K562 (cell line): Measurements from ENCODE around the gene ARSI. TPM values are rescaled to one million over a fixed set of nuclear protein-coding genes. Genes with fewer than 3 reads are reported as not detected.
A peak's percentile ranks its signal among the peaks of the same experiment; 100 is the strongest.

Experiments
- ATAC-seq: fragments of 200-7000 bp; cut with Tn5 transposase; 3 replicates; pipeline ENCODE4 v1.9.1; 2020; ENCODE audit warnings: moderate library complexity
- BruUV-seq: library from RNA; stranded (reverse); fragments of 400-500 nt; replicated peaks from 2 replicates; lab custom pipeline; 2021; lab: Mats Ljungman, UMichigan
- CTCF ChIA-PET: fragments of 300-600 bp; formaldehyde crosslinking; extraction: SDS; loops from one replicate; lab custom pipeline; 2021; ENCODE audit warnings: low intra/inter-chr PET ratio; lab: Yijun Ruan, JAX
- POLR2A ChIA-PET: fragments of 300-600, 350-650 bp; sonication (Branson Sonifier 250); formaldehyde crosslinking; extraction: SDS; loops from one replicate; lab custom pipeline; 2021; ENCODE audit warnings: antibody characterized with exemption, inconsistent platforms; lab: Yijun Ruan, JAX
- DNase-seq, 4 experiments: peaks; one replicate each; pipeline versions ENCODE4 v3.0.0 to v3.0.0-alpha.2; 2011 to 2018; ENCODE audit warnings: low spot score in 3 of 4, mixed read lengths in 3 of 4; ENCODE audit errors: extremely low read depth in 1 of 4
- FAIRE-seq: peaks from 2 replicates; lab custom pipeline; 2011; peaks lifted over from hg19 to GRCh38; lab: Jason Lieb, UNC
- H2AFZ ChIP-seq: 2 replicates; pipeline ENCODE4 v1.6.0; 2011; ENCODE audit warnings: low read depth, low read length, control low read depth, inconsistent platforms
- H3K27ac ChIP-seq: fragments of 200-600 bp; 3 replicates; pipeline ENCODE4 v1.8.0; 2011; ENCODE audit warnings: low read depth, mild to moderate bottlenecking, control low read depth, inconsistent platforms, low read length, moderate library complexity, mixed read lengths; ENCODE audit errors: extremely low read depth
- H3K27me3 ChIP-seq, 2 experiments: fragments of 300-600 bp in 1 of 2; 2 replicates in 1 of 2; 3 replicates in 1 of 2; pipeline versions ENCODE4 v1.6.0 to v1.8.0; 2011; ENCODE audit warnings: inconsistent platforms in 2 of 2, low read length in 2 of 2, mild to moderate bottlenecking in 1 of 2, mixed read lengths in 1 of 2, moderate library complexity in 1 of 2; ENCODE audit not compliant: control insufficient read depth in 2 of 2, insufficient read depth in 2 of 2
- H3K36me3 ChIP-seq: fragments of 300-600 bp; 3 replicates; pipeline ENCODE4 v1.8.0; 2011; ENCODE audit warnings: mild to moderate bottlenecking, low read length, inconsistent platforms; ENCODE audit not compliant: control insufficient read depth, insufficient read depth
- H3K4me1 ChIP-seq, 2 experiments: fragments of 200-600 bp in 1 of 2; replicated peaks in 1 of 2; 2 replicates in 1 of 2; 3 replicates in 1 of 2; pipeline versions ENCODE4 v1.5.1 to v1.8.0; 2011; ENCODE audit warnings: inconsistent platforms in 2 of 2, low read length in 2 of 2, mild to moderate bottlenecking in 1 of 2, mixed read lengths in 1 of 2, moderate library complexity in 1 of 2; ENCODE audit not compliant: control insufficient read depth in 2 of 2, insufficient read depth in 2 of 2
- H3K4me2 ChIP-seq: 2 replicates; pipeline ENCODE4 v1.6.1; 2011; ENCODE audit warnings: low read length, control low read depth, inconsistent platforms, mixed read lengths; ENCODE audit not compliant: insufficient read depth
- H3K4me3 ChIP-seq: fragments of 200-600 bp; sonication (generic), shearing (Covaris generic); 2 replicates; pipeline ENCODE4 v1.5.1; 2016; ENCODE audit warnings: control low read depth, inconsistent platforms
- H3K79me2 ChIP-seq: fragments of 200-600 bp; 3 replicates; pipeline ENCODE4 v1.8.0; 2011; ENCODE audit warnings: low read length, inconsistent platforms; ENCODE audit not compliant: control insufficient read depth, insufficient read depth
- H3K9ac ChIP-seq, 2 experiments: 2 replicates each; pipeline versions ENCODE4 v1.6.0 to v1.6.1; 2011; ENCODE audit warnings: low read depth in 2 of 2, low read length in 2 of 2, control low read depth in 1 of 2, inconsistent platforms in 1 of 2, mild to moderate bottlenecking in 1 of 2, mixed read lengths in 1 of 2; ENCODE audit not compliant: insufficient read depth in 1 of 2
- H3K9me1 ChIP-seq: one replicate; pipeline ENCODE4 v1.6.0; 2011; ENCODE audit warnings: inconsistent platforms, mild to moderate bottlenecking, low read length, moderate library complexity; ENCODE audit not compliant: control insufficient read depth, insufficient read depth
- H3K9me3 ChIP-seq: replicated peaks from 2 replicates; pipeline ENCODE4 v1.5.1; 2011; ENCODE audit warnings: low read depth, low read length, inconsistent platforms; ENCODE audit not compliant: control insufficient read depth, insufficient read depth
- H4K20me1 ChIP-seq: replicated peaks from 2 replicates; pipeline ENCODE4 v1.6.1; 2011; ENCODE audit warnings: low read length, inconsistent platforms, mixed read lengths; ENCODE audit not compliant: control insufficient read depth, insufficient read depth
- DMBX1 ChIP-seq: fragments of 250-450 bp; sonication (Bioruptor Pico); IDR thresholded peaks from 2 replicates; pipeline ENCODE4 v1.8.0; 2022; ENCODE audit warnings: inconsistent platforms, mild to moderate bottlenecking, moderate library complexity, borderline replicate concordance
- ERF ChIP-seq: fragments of 450-650 bp; formaldehyde crosslinking; IDR thresholded peaks from 2 replicates; pipeline ENCODE4 v1.4.0; 2020; ENCODE audit warnings: mild to moderate bottlenecking, mixed read lengths
- HIVEP1 ChIP-seq: fragments of 250-450 bp; sonication (Bioruptor Pico); IDR thresholded peaks from 2 replicates; pipeline ENCODE4 v1.4.0; 2020; ENCODE audit warnings: mild to moderate bottlenecking
- NR3C1 ChIP-seq: sonication (generic); formaldehyde crosslinking; IDR thresholded peaks from 2 replicates; pipeline ENCODE4 v1.8.1; 2022; ENCODE audit warnings: missing genetic modification reagents
- XRCC5 ChIP-seq: fragments of 200-400 bp; formaldehyde crosslinking; IDR thresholded peaks from 2 replicates; pipeline ENCODE4 v1.6.1; 2017; ENCODE audit warnings: low read depth, mild to moderate bottlenecking, low read length
- ZBTB17 ChIP-seq: fragments of 450-650 bp; formaldehyde crosslinking; IDR thresholded peaks from 2 replicates; pipeline ENCODE4 v1.4.0; 2020; ENCODE audit warnings: mild to moderate bottlenecking
- ZNF165 ChIP-seq: fragments of 250-450 bp; sonication (Bioruptor Pico); IDR thresholded peaks from 2 replicates; pipeline ENCODE4 v1.4.0; 2020; ENCODE audit warnings: borderline replicate concordance
- ZNF583 ChIP-seq: fragments of 250-450 bp; sonication (Bioruptor Pico); IDR thresholded peaks from 2 replicates; pipeline ENCODE4 v1.4.0; 2020
- ZNF76 ChIP-seq: fragments of 250-450 bp; sonication (Bioruptor Pico); IDR thresholded peaks from 2 replicates; pipeline ENCODE4 v1.4.0; 2020; ENCODE audit warnings: mild to moderate bottlenecking, moderate library complexity, borderline replicate concordance
- ZNF766 ChIP-seq: fragments of 200-800 bp; sonication (Bioruptor generic); conservative IDR thresholded peaks from 2 replicates; pipeline ENCODE4 v1.6.1; 2016; ENCODE audit warnings: missing genetic modification characterization, missing compliant biosample characterization
- WGBS: fragments of 100-300 bp; shearing (Covaris generic); methylation state at CpG from one replicate; pipeline ENCODE4 v1.1.6; 2016; ENCODE audit warnings: low coverage, mixed read lengths; ENCODE audit not compliant: insufficient coverage; ENCODE audit errors: missing lambda C conversion rate; 5-methylcytosine and 5-hydroxymethylcytosine counted together
- in situ Hi-C: fragments of 300-500 bp; cut with MboI; formaldehyde crosslinking; loops from 4 replicates; pipeline ENCODE4 v1.15.0; 2018; ENCODE audit warnings: inconsistent platforms, mixed read lengths
- intact Hi-C: fragments of 100-400 bp; cut with micrococcal nuclease; formaldehyde crosslinking; loops from 2 replicates; pipeline ENCODE4 v1.14.2; 2022
- polyA plus RNA-seq, 8 experiments: library from polyadenylated mRNA; depleted of rRNA in 4 of 8; stranded (reverse) in 5 of 8; unstranded in 3 of 8; fragments of >200 nt; fragmentation: Nextera tagmentation in 2 of 8; fragmentation: Illumina TruSeq in 1 of 8; extraction: Ambion mirVana in 2 of 8; extraction: Trizol in 1 of 8; gene quantifications; 2 replicates each; pipeline versions ENCODE4 v1.2.1 to v1.2.3, GENCODE V29; 2011 to 2014; ENCODE audit warnings: inconsistent platforms in 1 of 8, missing spikeins in 1 of 8
- total RNA-seq, 7 experiments: library from RNA; depleted of rRNA in 6 of 7; stranded (reverse); fragments of >200 nt in 6 of 7; fragmentation: Illumina TruSeq in 2 of 7; extraction: Trizol in 2 of 7; gene quantifications; 2 replicates each; pipeline versions ENCODE4 v1.2.1 to v1.2.3, GENCODE V29; 2011 to 2021; ENCODE audit warnings: low replicate concordance in 1 of 7
- TF ChIP-seq, protein P1 (sequence below): fragments of 450-650 bp; IDR thresholded peaks from 2 replicates; pipeline ENCODE4 v1.6.1; 2018; ENCODE audit not compliant: partially characterized antibody
- TF ChIP-seq, protein P2 (sequence below): fragments of 450-650 bp; formaldehyde crosslinking; IDR thresholded peaks from 2 replicates; pipeline ENCODE4 v1.4.0; 2022; ENCODE audit warnings: mild to moderate bottlenecking, moderate library complexity

ARSI gene
- total and polyA plus RNA-seq, 9 of the 15 experiments (the other 6 are each of a cell fraction or from before 2014, with no cell fraction given), result 0.04 to 0.07 TPM; not detected in 7

DNA sequence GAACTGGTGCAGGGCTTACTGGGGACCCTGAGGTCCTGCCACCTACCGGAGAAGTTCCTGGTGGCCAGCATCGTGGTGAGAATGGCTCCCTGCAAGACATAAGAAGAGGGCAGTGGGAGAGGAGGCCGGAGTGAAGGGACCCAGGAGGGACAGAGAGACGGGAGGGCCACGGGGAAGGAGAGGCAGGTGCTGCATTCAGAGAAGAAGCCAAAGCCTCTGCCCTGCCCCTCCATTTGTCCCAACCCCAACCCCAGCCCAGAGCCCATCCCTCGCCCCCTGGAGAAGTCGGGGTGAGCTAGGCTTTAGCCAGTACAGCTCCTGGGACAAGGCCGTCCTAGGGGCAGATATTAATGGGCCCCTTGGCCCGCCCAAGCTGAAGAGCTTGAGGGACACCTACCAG, 55.0 kb downstream of the ARSI start (continued):
- TF ChIP-seq, protein P1, sequence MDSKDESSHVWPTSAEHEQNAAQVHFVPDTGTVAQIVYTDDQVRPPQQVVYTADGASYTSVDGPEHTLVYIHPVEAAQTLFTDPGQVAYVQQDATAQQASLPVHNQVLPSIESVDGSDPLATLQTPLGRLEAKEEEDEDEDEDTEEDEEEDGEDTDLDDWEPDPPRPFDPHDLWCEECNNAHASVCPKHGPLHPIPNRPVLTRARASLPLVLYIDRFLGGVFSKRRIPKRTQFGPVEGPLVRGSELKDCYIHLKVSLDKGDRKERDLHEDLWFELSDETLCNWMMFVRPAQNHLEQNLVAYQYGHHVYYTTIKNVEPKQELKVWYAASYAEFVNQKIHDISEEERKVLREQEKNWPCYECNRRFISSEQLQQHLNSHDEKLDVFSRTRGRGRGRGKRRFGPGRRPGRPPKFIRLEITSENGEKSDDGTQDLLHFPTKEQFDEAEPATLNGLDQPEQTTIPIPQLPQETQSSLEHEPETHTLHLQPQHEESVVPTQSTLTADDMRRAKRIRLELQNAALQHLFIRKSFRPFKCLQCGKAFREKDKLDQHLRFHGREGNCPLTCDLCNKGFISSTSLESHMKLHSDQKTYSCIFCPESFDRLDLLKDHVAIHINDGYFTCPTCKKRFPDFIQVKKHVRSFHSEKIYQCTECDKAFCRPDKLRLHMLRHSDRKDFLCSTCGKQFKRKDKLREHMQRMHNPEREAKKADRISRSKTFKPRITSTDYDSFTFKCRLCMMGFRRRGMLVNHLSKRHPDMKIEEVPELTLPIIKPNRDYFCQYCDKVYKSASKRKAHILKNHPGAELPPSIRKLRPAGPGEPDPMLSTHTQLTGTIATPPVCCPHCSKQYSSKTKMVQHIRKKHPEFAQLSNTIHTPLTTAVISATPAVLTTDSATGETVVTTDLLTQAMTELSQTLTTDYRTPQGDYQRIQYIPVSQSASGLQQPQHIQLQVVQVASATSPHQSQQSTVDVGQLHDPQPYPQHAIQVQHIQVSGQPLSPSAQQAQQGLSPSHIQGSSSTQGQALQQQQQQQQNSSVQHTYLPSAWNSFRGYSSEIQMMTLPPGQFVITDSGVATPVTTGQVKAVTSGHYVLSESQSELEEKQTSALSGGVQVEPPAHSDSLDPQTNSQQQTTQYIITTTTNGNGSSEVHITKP, result no peak

DNA sequence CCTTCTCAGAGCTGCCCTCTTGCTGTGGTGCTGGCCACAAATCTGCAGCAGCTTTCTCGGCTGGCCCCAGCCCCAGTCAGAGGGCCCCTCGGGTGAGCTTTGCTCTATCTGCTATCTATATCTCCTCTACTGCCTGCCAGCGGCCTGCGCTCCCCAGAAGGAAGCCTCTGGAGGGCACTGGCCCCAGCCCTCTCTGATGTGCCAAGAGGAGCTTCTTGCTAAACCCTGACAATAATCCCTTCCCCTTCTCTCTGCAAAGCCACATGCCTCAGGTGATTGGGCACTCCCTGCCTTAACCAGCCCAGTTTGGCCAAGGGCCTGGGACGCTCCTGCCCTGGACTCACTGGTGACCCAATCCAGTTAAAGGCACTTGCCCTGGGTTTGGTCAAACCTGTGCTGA, 55.9 kb downstream of the ARSI start:
- no TSS peak for BruUV-seq
- Histone ChIP-seq H3K9ac (0 out of 4 replicates have a peak overlapping the region, but pooled peaks of 1 of the 2 experiments have one; percentile 11), H3K36me3 (no peaks in the 10 kb centered on the region), H3K27me3 (peaks cover 15 to 41% of the 10 kb centered on the region in 2 experiments; a peak in 4 of 5 replicates), H3K9me1 (no peaks in the 10 kb centered on the region), H2AFZ (peak overlapping the region; percentile 76), H3K79me2 (no peaks in the 10 kb centered on the region), H3K4me1 (peaks cover 22 to 23% of the 10 kb centered on the region in 2 experiments), H3K4me3 (no peak overlapping the region), H4K20me1 (no peaks in the 10 kb centered on the region), H3K9me3 (no peaks in the 10 kb centered on the region), H3K4me2 (no peak overlapping the region; the same call in 1 of the 2 replicates), H3K27ac (no peak overlapping the region)
- WGBS, result 46% methylated on average over 5 of the region's 5 CpGs
- TF ChIP-seq ZNF766 (CRISPR knock-in tag) (0 out of 2 replicates have a peak, but pooled peaks have one; percentile 24), ERF (0 out of 2 replicates have a peak, but pooled peaks have one; percentile 59), ZNF165 (CRISPR knock-in tag) (0 out of 2 replicates have a peak, but pooled peaks have one; percentile 48), ZNF583 (CRISPR knock-in tag) (0 out of 2 replicates have a peak, but pooled peaks have one; percentile 45), XRCC5 (no peak), DMBX1 (CRISPR knock-in tag) (peak; percentile 4; the same call in 1 of the 2 replicates), HIVEP1 (0 out of 2 replicates have a peak, but pooled peaks have one; percentile 27), ZNF76 (CRISPR knock-in tag) (0 out of 2 replicates have a peak, but pooled peaks have one; percentile 25), ZBTB17 (CRISPR knock-in tag) (peak; percentile 64; the same call in 1 of the 2 replicates), NR3C1 (CRISPR knock-in tag) (no peak)
- TF ChIP-seq, protein P2, sequence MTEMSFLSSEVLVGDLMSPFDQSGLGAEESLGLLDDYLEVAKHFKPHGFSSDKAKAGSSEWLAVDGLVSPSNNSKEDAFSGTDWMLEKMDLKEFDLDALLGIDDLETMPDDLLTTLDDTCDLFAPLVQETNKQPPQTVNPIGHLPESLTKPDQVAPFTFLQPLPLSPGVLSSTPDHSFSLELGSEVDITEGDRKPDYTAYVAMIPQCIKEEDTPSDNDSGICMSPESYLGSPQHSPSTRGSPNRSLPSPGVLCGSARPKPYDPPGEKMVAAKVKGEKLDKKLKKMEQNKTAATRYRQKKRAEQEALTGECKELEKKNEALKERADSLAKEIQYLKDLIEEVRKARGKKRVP (CRISPR knock-in tag), result no peak
- DNase-seq (peak in 1 of 4 experiments; percentile 29), FAIRE-seq (peak; percentile 15), ATAC-seq (no peak)
- POLR2A ChIA-PET, result interaction anchor here (0.5 to 1.2 kb wide), 5 partner anchors 9 to 107 kb away, joined by 3 to 5 read pairs (median 3); no protein-coding TSS in a partner anchor
- CTCF ChIA-PET, result no interaction called here
- in situ Hi-C loops, result no loop called here
- intact Hi-C loops, result no loop called here
